Astrocyte (in vitro differentiated cells and primary cell): ENCODE measurements around the gene MRPS23. TPM values are rescaled to one million over a fixed set of nuclear protein-coding genes. Genes with fewer than 3 reads are reported as not detected.

Source experiments
- DNase-seq: peaks from one replicate; pipeline ENCODE4 v3.0.0-alpha.2; 2010; ENCODE audit warnings: low read depth
- FAIRE-seq: peaks from 2 replicates; lab custom pipeline; 2011; peaks lifted over from hg19 to GRCh38; lab: Jason Lieb, UNC
- H2AFZ ChIP-seq: 2 replicates; pipeline ENCODE4 v1.6.0; 2012; ENCODE audit warnings: low read depth, low read length, inconsistent platforms
- H3K27ac ChIP-seq: 2 replicates; pipeline ENCODE4 v1.5.1; 2011; ENCODE audit warnings: low read depth, low read length, inconsistent platforms
- H3K27me3 ChIP-seq: 2 replicates; pipeline ENCODE4 v1.6.0; 2011; ENCODE audit warnings: low read length, inconsistent platforms; ENCODE audit not compliant: insufficient read depth
- H3K36me3 ChIP-seq: 2 replicates; pipeline ENCODE4 v1.5.1; 2011; ENCODE audit warnings: low read length, inconsistent platforms; ENCODE audit not compliant: insufficient read depth
- H3K4me1 ChIP-seq: 2 replicates; pipeline ENCODE4 v1.5.1; 2011; ENCODE audit warnings: low read length, inconsistent platforms; ENCODE audit not compliant: insufficient read depth
- H3K4me2 ChIP-seq: 2 replicates; pipeline ENCODE4 v1.6.0; 2012; ENCODE audit warnings: low read length, inconsistent platforms
- H3K4me3 ChIP-seq: 2 replicates; pipeline ENCODE4 v1.5.1; 2011; ENCODE audit warnings: low read depth, mild to moderate bottlenecking, low read length, inconsistent platforms; ENCODE audit not compliant: insufficient read depth
- H3K79me2 ChIP-seq: 2 replicates; pipeline ENCODE4 v1.6.0; 2012; ENCODE audit warnings: mild to moderate bottlenecking, low read length, inconsistent platforms; ENCODE audit not compliant: insufficient read depth
- H3K9ac ChIP-seq: 2 replicates; pipeline ENCODE4 v1.6.0; 2012; ENCODE audit warnings: mild to moderate bottlenecking, low read length, inconsistent platforms
- H3K9me3 ChIP-seq: 2 replicates; pipeline ENCODE4 v1.5.1; 2012; ENCODE audit warnings: low read depth, mild to moderate bottlenecking, low read length, inconsistent platforms; ENCODE audit not compliant: insufficient read depth
- H4K20me1 ChIP-seq: 2 replicates; pipeline ENCODE4 v1.6.0; 2012; ENCODE audit warnings: low read length, inconsistent platforms; ENCODE audit not compliant: insufficient read depth
- H3K27ac Mint-ChIP-seq: one replicate; pipeline ENCODE4 v1.8.0; 2021; ENCODE audit warnings: mild to moderate bottlenecking, mixed read lengths; ENCODE audit not compliant: unreplicated experiment
- H3K27me3 Mint-ChIP-seq: one replicate; pipeline ENCODE4 v1.8.0; 2021; ENCODE audit warnings: low read depth, mixed read lengths; ENCODE audit not compliant: unreplicated experiment
- H3K36me3 Mint-ChIP-seq: one replicate; pipeline ENCODE4 v1.8.0; 2021; ENCODE audit warnings: low read depth, mixed read lengths; ENCODE audit not compliant: unreplicated experiment
- H3K4me1 Mint-ChIP-seq: one replicate; pipeline ENCODE4 v1.8.0; 2021; ENCODE audit warnings: low read depth, mixed read lengths; ENCODE audit not compliant: unreplicated experiment
- H3K4me3 Mint-ChIP-seq: one replicate; pipeline ENCODE4 v1.8.0; 2021; ENCODE audit warnings: mild to moderate bottlenecking, moderate library complexity, mixed read lengths; ENCODE audit not compliant: unreplicated experiment
- H3K9me3 Mint-ChIP-seq: one replicate; pipeline ENCODE4 v1.8.0; 2021; ENCODE audit warnings: mild to moderate bottlenecking, mixed read lengths; ENCODE audit not compliant: unreplicated experiment
- EZH2 ChIP-seq: IDR thresholded peaks from 2 replicates; pipeline ENCODE4 v1.6.1; 2012; ENCODE audit warnings: mild to moderate bottlenecking, low read length, inconsistent platforms; ENCODE audit not compliant: insufficient read depth
- total RNA-seq: library from RNA; stranded (reverse); gene quantifications from 2 replicates; pipeline ENCODE4 v1.2.1, GENCODE V29; 2021
- TF ChIP-seq, protein P1 (sequence below): IDR thresholded peaks from 2 replicates; pipeline ENCODE4 v1.5.1; 2011; ENCODE audit warnings: low read depth, mild to moderate bottlenecking, inconsistent platforms, low read length, moderate library complexity; ENCODE audit not compliant: insufficient read depth

MRPS23 gene
- total RNA-seq, 1 donor from 2014 or later, result 61.3 TPM

DNA sequence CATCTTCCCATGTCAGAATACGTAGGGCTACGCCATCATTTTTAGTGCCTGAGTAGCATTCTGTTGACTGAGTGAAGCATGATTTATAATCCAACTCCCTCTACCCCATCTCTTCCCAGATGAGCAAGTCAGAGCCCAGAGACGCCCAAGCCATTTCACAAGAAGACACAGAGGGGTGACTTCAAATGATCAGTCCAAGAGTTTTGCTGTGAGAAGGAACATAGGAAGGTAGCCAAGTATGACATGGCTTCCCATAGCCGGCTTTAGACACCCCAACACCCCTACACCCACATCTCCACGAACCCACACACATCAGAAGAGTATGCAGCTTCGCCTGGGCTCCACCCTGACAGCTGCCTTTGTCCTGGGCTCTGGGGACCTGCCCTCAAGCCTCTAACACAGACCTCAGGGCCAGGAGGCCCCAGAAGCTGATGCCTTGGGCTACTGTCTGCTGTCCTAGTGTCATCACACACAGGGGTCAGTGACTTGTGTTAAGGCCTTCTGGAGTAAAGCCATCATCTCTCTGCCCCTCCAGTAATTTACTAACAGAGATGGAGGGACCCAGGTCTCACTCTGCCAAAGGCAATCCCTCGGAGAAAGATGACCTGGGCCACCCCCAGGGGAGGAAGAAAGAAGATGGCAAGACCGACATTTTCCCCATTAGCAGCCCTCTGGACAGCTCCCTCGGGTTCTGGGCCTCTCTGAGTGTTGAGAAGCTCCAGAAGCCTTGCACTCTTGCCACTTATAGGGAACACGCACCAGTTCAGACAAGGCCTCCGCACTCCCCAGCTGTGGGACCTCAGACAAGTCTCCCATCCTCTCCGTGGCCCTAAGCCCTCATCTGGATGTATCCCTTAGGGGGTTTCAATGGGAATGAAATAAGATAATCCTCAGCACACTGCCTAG, 38.7 kb upstream of the MRPS23 start:
- Histone ChIP-seq H3K4me3 (no peak overlapping the region), H3K36me3 (no peaks in the 10 kb centered on the region), H3K9me3 (no peaks in the 10 kb centered on the region), H4K20me1 (peaks cover 6% of the 10 kb centered on the region), H3K4me2 (no peak overlapping the region), H3K4me1 (peaks cover 38% of the 10 kb centered on the region), H3K9ac (no peak overlapping the region), H3K27me3 (no peaks in the 10 kb centered on the region), H2AFZ (no peak overlapping the region), H3K79me2 (peaks cover 36% of the 10 kb centered on the region), H3K27ac (no peak overlapping the region)
- H3K36me3 Mint-ChIP-seq, result peaks cover 10% of the 10 kb centered on the region
- no peaks in the 10 kb centered on the region for H3K27me3 Mint-ChIP-seq
- DNase-seq, result no peak
- no peak overlapping the region for H3K4me3 Mint-ChIP-seq
- no peak for FAIRE-seq
- peaks cover 4% of the 10 kb centered on the region for H3K9me3 Mint-ChIP-seq
- no peak overlapping the region for H3K27ac Mint-ChIP-seq
- TF ChIP-seq EZH2, result no peak
- H3K4me1 Mint-ChIP-seq, result peaks cover 15% of the 10 kb centered on the region

DNA sequence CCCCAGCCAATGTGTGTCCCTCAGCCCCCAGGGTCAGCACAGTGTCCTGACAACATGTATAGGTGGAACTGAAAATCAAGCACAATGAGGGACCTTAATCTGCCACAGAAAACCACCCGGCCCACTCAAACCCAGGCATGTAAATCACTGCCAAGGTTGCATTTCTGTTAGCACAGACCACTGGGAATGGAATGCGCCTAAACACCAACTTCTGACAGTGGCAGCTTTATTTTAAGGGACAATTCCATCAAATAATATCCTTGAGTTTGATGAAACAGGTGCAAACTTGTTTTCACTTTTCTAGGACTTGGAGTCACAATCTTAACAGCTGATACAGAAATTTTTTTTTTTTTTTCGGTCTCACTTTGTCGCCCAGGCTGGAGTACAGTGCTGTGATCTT, 37.3 kb upstream of the MRPS23 start:
- H3K4me3 ChIP-seq, result no peak overlapping the region
- TF ChIP-seq EZH2, result no peak
- TF ChIP-seq, protein P1, sequence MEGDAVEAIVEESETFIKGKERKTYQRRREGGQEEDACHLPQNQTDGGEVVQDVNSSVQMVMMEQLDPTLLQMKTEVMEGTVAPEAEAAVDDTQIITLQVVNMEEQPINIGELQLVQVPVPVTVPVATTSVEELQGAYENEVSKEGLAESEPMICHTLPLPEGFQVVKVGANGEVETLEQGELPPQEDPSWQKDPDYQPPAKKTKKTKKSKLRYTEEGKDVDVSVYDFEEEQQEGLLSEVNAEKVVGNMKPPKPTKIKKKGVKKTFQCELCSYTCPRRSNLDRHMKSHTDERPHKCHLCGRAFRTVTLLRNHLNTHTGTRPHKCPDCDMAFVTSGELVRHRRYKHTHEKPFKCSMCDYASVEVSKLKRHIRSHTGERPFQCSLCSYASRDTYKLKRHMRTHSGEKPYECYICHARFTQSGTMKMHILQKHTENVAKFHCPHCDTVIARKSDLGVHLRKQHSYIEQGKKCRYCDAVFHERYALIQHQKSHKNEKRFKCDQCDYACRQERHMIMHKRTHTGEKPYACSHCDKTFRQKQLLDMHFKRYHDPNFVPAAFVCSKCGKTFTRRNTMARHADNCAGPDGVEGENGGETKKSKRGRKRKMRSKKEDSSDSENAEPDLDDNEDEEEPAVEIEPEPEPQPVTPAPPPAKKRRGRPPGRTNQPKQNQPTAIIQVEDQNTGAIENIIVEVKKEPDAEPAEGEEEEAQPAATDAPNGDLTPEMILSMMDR, result no peak
- no peaks in the 10 kb centered on the region for H3K36me3 ChIP-seq
- no peaks in the 10 kb centered on the region for H3K9me3 ChIP-seq
- Mint-ChIP-seq H3K9me3 (peaks cover 4% of the 10 kb centered on the region), H3K27ac (no peak overlapping the region), H3K4me3 (no peak overlapping the region), H3K4me1 (peaks cover 7% of the 10 kb centered on the region), H3K36me3 (peaks cover 19% of the 10 kb centered on the region), H3K27me3 (no peaks in the 10 kb centered on the region)
- no peaks in the 10 kb centered on the region for H3K27me3 ChIP-seq
- FAIRE-seq, result no peak
- H3K4me1 ChIP-seq, result peaks cover 24% of the 10 kb centered on the region
- peaks cover 6% of the 10 kb centered on the region for H4K20me1 ChIP-seq
- DNase-seq, result no peak
- H3K9ac ChIP-seq, result no peak overlapping the region
- no peak overlapping the region for H3K27ac ChIP-seq
- no peak overlapping the region for H3K4me2 ChIP-seq
- no peak overlapping the region for H2AFZ ChIP-seq
- H3K79me2 ChIP-seq, result peaks cover 36% of the 10 kb centered on the region

DNA sequence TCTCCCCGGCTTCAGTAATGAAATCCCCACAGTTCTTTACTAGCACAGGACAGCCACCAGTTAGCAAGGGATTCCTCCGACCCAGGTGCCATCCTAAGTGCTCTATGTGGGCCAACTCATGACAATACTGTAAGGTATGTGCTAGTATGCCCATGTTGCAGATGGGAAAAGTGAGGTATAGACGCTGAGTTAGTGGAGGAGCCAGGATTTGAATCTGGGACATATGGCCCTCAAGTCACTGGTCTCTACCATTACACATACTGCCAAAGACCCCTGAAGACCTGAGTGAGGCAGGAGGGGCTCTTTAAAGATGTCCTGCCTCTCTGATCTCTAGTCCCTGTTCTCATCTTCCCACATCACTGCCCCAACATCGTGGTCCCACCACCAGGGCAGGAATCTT, 36.2 kb upstream of the MRPS23 start:
- H3K27me3 Mint-ChIP-seq, result no peaks in the 10 kb centered on the region
- peaks cover 3% of the 10 kb centered on the region for H3K9me3 Mint-ChIP-seq
- Histone ChIP-seq H4K20me1 (peaks cover 6% of the 10 kb centered on the region), H3K79me2 (peaks cover 26% of the 10 kb centered on the region), H3K27me3 (no peaks in the 10 kb centered on the region), H3K27ac (no peak overlapping the region), H3K36me3 (no peaks in the 10 kb centered on the region), H2AFZ (no peak overlapping the region), H3K4me3 (no peak overlapping the region), H3K4me2 (no peak overlapping the region), H3K4me1 (peaks cover 27% of the 10 kb centered on the region), H3K9ac (no peak overlapping the region), H3K9me3 (no peaks in the 10 kb centered on the region)
- DNase-seq (no peak), FAIRE-seq (no peak)
- peaks cover 14% of the 10 kb centered on the region for H3K4me1 Mint-ChIP-seq
- H3K4me3 Mint-ChIP-seq, result no peak overlapping the region
- no peak overlapping the region for H3K27ac Mint-ChIP-seq
- H3K36me3 Mint-ChIP-seq, result peaks cover 19% of the 10 kb centered on the region
- no peak for TF ChIP-seq EZH2
- TF ChIP-seq, protein P1, result no peak
